Stomach (tissue), 9 donors: ENCODE results near the gene PHKB. TPM values are rescaled to one million over a fixed set of nuclear protein-coding genes. Genes with fewer than 3 reads are reported as not detected.

Source experiments
- DNase-seq, 2 donors: peaks; one replicate each; pipeline versions ENCODE4 v3.0.0 to v3.0.0-alpha.2; 2013 to 2019
- H3K27ac ChIP-seq, 5 donors: fragments of 200-600 bp in 4 of 5; sonication (generic) in 4 of 5; one replicate each; pipeline ENCODE4 v1.5.1; 2013 to 2019; ENCODE audit warnings: mild to moderate bottlenecking in 1 of 5, moderate library complexity in 1 of 5
- H3K27me3 ChIP-seq, 3 donors: fragments of 200-600 bp; sonication (generic); one replicate each; pipeline ENCODE4 v1.5.1; 2017 to 2019; ENCODE audit warnings: mixed run types in 1 of 3
- H3K36me3 ChIP-seq, 4 donors: fragments of 200-600 bp; sonication (generic); 1 replicate in 3 of 4; 2 replicates in 1 of 4; pipeline ENCODE4 v1.5.1; 2016 to 2019
- H3K4me1 ChIP-seq, 4 donors: fragments of 200-600 bp; sonication (generic); one replicate each; pipeline ENCODE4 v1.5.1; 2016 to 2019
- H3K4me3 ChIP-seq, 4 donors: fragments of 200-600 bp; sonication (generic) in 3 of 4; one replicate each; pipeline ENCODE4 v1.5.1; 2016 to 2019; ENCODE audit warnings: mild to moderate bottlenecking in 1 of 4
- H3K9me3 ChIP-seq, 4 donors: fragments of 200-600 bp; sonication (generic); one replicate each; pipeline ENCODE4 v1.5.1; 2016 to 2019
- CTCF ChIP-seq, 7 experiments: fragments of 450-650 bp in 4 of 7; fragments of 200-600 bp in 3 of 7; sonication (generic) in 3 of 7; IDR thresholded peaks; one replicate each; pipeline ENCODE4 v1.5.1; 2016 to 2019; ENCODE audit warnings: antibody characterized with exemption in 7 of 7, control low read depth in 2 of 7, mild to moderate bottlenecking in 1 of 7
- EP300 ChIP-seq: sonication (generic); formaldehyde crosslinking; IDR thresholded peaks from one replicate; pipeline ENCODE4 v1.6.1; 2017; ENCODE audit warnings: antibody characterized with exemption
- POLR2A ChIP-seq, 4 donors: fragments of 450-650 bp; IDR thresholded peaks; one replicate each; pipeline ENCODE4 v1.6.1; 2016; ENCODE audit warnings: antibody characterized with exemption in 4 of 4, control low read depth in 2 of 4, mild to moderate bottlenecking in 1 of 4, moderate library complexity in 1 of 4
- POLR2AphosphoS5 ChIP-seq, 3 donors: sonication (generic); formaldehyde crosslinking; IDR thresholded peaks; one replicate each; pipeline ENCODE4 v1.6.1; 2016; ENCODE audit warnings: antibody characterized with exemption in 3 of 3
- WGBS, 5 donors: extraction: QIAGEN DNeasy Blood & Tissue Kit in 3 of 5; methylation state at CpG; one replicate each; pipeline versions ENCODE4 v1.1.5 to v1.1.7; 2013 to 2018; 5-methylcytosine and 5-hydroxymethylcytosine counted together
- intact Hi-C: fragments of 100-400 bp; cut with DNase I; formaldehyde crosslinking; loops from one replicate; pipeline ENCODE4 v1.15.1; 2023; ENCODE audit warnings: low total_unique reads
- polyA plus RNA-seq, 3 donors: library from polyadenylated mRNA; stranded (reverse); fragments of 200-250 nt; gene quantifications; one replicate each; pipeline ENCODE4 v1.2.3, GENCODE V29; 2013
- total RNA-seq, 5 donors: library from RNA; depleted of rRNA; stranded (reverse); fragments of >200 nt; gene quantifications; one replicate each; pipeline versions ENCODE4 v1.1.0 to v1.2.3, GENCODE V29; 2014 to 2016
- donor health status: healthy with polysubstance abuse.
- donor health status: Bipolar disorder and iron deficiency.
- donor health status: healthy.

PHKB gene
- total and polyA plus RNA-seq, 8 donors, result 17.5 to 163 (median 51.6) TPM

DNA sequence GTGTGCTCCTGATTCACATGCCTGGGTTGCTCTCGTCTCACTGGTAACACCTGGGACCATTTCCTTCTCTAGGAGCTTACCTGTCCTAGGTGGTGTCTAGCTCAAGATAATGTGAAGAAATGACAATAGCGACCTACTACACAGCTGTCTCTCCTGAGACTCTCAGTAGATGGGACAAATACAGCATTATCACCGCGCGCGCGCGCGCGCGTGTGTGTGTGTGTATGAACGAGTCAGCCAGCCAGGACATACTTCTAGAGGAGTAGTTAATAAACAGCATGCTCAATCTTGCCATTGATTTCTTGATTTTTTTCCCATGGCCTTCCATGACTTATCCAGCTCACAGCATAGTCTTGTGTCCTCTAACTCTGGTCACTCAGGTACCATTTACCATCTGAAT lies 268.6 kb downstream of the PHKB start:
- H3K36me3 ChIP-seq, result no peaks in the 10 kb centered on the region
- intact Hi-C loops, result no loop called here
- H3K4me3 ChIP-seq, result no peak overlapping the region
- no peak for TF ChIP-seq POLR2A (IDR thresholded peaks at IDR 0.05)
- no peak for TF ChIP-seq POLR2AphosphoS5 (IDR thresholded peaks at IDR 0.05)
- no peak for TF ChIP-seq EP300
- no peak for TF ChIP-seq CTCF (IDR thresholded peaks at IDR 0.05)
- H3K27ac ChIP-seq, result no peak overlapping the region
- DNase-seq, result no peak
- H3K4me1 ChIP-seq, result peaks cover under 1 to 9% (median 7%) of the 10 kb centered on the region in 4 donors
- H3K27me3 ChIP-seq, result no peaks in the 10 kb centered on the region
- H3K9me3 ChIP-seq, result no peaks in the 10 kb centered on the region
- 93 to 98% (median 94%) methylated on average over 12 of the region's 12 CpGs for WGBS, 5 donors

GRCh38 chr16:47731252-47731651 lies 270.1 kb downstream of the PHKB start:
- Histone ChIP-seq H3K36me3 (no peaks in the 10 kb centered on the region), H3K27me3 (no peaks in the 10 kb centered on the region), H3K9me3 (no peaks in the 10 kb centered on the region), H3K4me1 (peaks cover 5 to 16% (median 13%) of the 10 kb centered on the region in 4 donors), H3K4me3 (no peak overlapping the region), H3K27ac (no peak overlapping the region)
- WGBS, 5 donors, result 64 to 76% (median 69%) methylated on average over 2 of the region's 2 CpGs
- DNase-seq, result no peak
- TF ChIP-seq POLR2A (IDR thresholded peaks at IDR 0.05) (no peak), EP300 (no peak), POLR2AphosphoS5 (IDR thresholded peaks at IDR 0.05) (no peak), CTCF (IDR thresholded peaks at IDR 0.05) (no peak)
- intact Hi-C loops, result no loop called here

GRCh38 chr16:47732122-47732521 lies 271.0 kb downstream of the PHKB start:
- no peak for TF ChIP-seq EP300
- no peak for TF ChIP-seq CTCF (IDR thresholded peaks at IDR 0.05)
- TF ChIP-seq POLR2A (IDR thresholded peaks at IDR 0.05), result no peak
- intact Hi-C loops, result no loop called here
- Histone ChIP-seq H3K9me3 (no peaks in the 10 kb centered on the region), H3K4me1 (peaks cover 5 to 16% (median 13%) of the 10 kb centered on the region in 4 donors), H3K27me3 (no peaks in the 10 kb centered on the region), H3K27ac (no peak overlapping the region), H3K4me3 (no peak overlapping the region), H3K36me3 (no peaks in the 10 kb centered on the region)
- no peak for DNase-seq
- 84 to 92% (median 90%) methylated on average over 3 of the region's 3 CpGs for WGBS, 5 donors

DNA sequence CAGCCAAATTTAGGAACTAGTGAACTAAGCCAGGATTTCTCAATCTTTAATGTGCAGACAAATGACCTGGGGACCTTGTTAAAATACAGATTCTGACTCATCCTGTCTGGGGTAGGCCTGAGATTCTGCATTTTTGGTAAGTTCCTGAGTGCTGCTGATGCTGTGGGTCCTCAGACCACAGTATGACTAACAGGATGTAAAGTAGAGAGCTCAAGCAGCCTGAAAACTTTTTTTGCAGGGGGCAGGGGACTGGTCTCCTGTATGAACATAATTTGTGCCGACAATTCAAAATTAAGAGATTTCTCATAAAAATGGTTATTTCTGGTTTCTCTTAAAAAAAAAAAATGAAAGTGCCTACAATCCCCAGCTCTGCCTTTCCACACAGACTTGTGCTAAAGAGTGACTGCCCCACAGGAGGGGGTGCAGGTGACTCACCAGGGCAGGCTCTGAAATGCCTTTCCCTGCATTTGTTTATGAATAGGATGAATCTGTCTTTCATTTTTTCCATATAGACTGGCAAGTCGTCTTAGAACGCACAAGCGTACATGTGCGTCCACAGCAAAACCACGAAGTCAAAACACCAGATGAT lies 271.5 kb downstream of the PHKB start:
- no peaks in the 10 kb centered on the region for H3K27me3 ChIP-seq
- no peak overlapping the region for H3K4me3 ChIP-seq
- peaks cover 5 to 16% (median 13%) of the 10 kb centered on the region in 4 donors for H3K4me1 ChIP-seq
- no peak for TF ChIP-seq CTCF (IDR thresholded peaks at IDR 0.05)
- TF ChIP-seq POLR2A (IDR thresholded peaks at IDR 0.05), result no peak
- no peak for TF ChIP-seq POLR2AphosphoS5 (IDR thresholded peaks at IDR 0.05)
- TF ChIP-seq EP300, result no peak
- H3K27ac ChIP-seq, result no peak overlapping the region
- peak in 1 of 2 donors; percentile 25 for DNase-seq
- H3K36me3 ChIP-seq, result no peaks in the 10 kb centered on the region
- 26 to 47% (median 46%) methylated on average over 6 of the region's 6 CpGs for WGBS, 5 donors
- intact Hi-C loops, result no loop called here
- no peaks in the 10 kb centered on the region for H3K9me3 ChIP-seq
